ENCODE results near the gene CNIH1. TPM values are rescaled to one million over a fixed set of nuclear protein-coding genes. Genes with fewer than 3 reads are reported as not detected.

The CNIH1 gene
- total RNA-seq, 1 experiment from 2014 or later, result 118 TPM

DNA sequence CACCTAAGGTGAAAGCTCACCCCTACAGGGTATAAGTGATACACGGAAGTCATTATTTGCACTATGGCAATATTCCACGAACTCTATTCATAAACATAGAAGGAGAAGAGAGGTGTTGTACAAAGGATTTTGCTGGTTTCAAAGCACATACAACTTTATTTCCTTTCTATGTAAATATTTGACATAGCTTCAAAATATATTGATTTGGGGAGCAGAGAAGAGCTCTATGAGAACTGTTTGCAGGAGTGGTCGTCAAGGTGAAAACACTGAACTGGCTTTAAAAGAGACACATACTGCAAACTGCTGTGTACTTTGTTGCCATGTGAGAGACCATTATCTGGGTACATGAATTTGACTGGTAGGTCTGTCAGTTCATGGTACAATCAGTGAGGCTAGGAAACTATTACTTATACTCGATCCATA, 16.7 kb downstream of the CNIH1 start:
- DNase-seq, result no peak
- no peak overlapping the region for H3K27ac Mint-ChIP-seq (ENCODE audit: unreplicated experiment)
- peaks cover 8% of the 10 kb centered on the region for H3K4me1 Mint-ChIP-seq (ENCODE audit: low read depth, unreplicated experiment)
- CTCF ChIA-PET, result interaction anchor here (0.6 to 1.1 kb wide), 2 partner anchors 13 to 28 kb away, joined by 3 to 4 read pairs; partner anchors contain the start of gene CDKN3
- no peaks in the 10 kb centered on the region for H3K9me3 Mint-ChIP-seq (ENCODE audit: low read depth, unreplicated experiment)
- H3K27me3 Mint-ChIP-seq (ENCODE audit: unreplicated experiment), result no peaks in the 10 kb centered on the region
- H3K4me3 Mint-ChIP-seq (ENCODE audit: low read depth, unreplicated experiment), result no peak overlapping the region
- BruUV-seq (replicated peaks), result no TSS peak
- peaks cover 13% of the 10 kb centered on the region for H3K36me3 Mint-ChIP-seq (ENCODE audit: insufficient read depth, unreplicated experiment)
- TF ChIP-seq, protein P1, sequence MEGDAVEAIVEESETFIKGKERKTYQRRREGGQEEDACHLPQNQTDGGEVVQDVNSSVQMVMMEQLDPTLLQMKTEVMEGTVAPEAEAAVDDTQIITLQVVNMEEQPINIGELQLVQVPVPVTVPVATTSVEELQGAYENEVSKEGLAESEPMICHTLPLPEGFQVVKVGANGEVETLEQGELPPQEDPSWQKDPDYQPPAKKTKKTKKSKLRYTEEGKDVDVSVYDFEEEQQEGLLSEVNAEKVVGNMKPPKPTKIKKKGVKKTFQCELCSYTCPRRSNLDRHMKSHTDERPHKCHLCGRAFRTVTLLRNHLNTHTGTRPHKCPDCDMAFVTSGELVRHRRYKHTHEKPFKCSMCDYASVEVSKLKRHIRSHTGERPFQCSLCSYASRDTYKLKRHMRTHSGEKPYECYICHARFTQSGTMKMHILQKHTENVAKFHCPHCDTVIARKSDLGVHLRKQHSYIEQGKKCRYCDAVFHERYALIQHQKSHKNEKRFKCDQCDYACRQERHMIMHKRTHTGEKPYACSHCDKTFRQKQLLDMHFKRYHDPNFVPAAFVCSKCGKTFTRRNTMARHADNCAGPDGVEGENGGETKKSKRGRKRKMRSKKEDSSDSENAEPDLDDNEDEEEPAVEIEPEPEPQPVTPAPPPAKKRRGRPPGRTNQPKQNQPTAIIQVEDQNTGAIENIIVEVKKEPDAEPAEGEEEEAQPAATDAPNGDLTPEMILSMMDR (IDR thresholded peaks at IDR 0.05; ENCODE audit: unreplicated experiment), result no peak
- intact Hi-C loops (cut with micrococcal nuclease; ENCODE audit: unreplicated experiment), result no loop called here

DNA sequence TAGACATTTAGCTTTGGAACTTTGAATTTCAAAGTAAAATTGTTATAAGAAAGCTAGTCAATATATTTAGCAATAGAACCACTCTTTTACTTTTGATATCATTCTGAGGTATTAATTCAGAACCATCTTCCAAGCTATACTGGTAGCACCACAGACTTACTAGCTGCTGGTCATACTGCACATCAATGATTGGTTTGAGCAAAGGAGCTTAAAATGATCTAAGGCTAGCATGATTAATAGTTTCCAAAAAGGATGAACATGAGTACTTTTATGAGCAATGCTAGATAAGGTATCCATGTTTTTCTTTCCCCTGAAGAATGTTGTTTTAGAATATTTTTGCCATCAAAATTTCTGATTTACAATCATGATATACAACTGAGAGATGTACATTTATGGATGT, 17.2 kb downstream of the CNIH1 start:
- Mint-ChIP-seq H3K9me3 (ENCODE audit: low read depth, unreplicated experiment) (no peaks in the 10 kb centered on the region), H3K4me3 (ENCODE audit: low read depth, unreplicated experiment) (no peak overlapping the region), H3K27me3 (ENCODE audit: unreplicated experiment) (no peaks in the 10 kb centered on the region), H3K36me3 (ENCODE audit: insufficient read depth, unreplicated experiment) (peaks cover 8% of the 10 kb centered on the region), H3K4me1 (ENCODE audit: low read depth, unreplicated experiment) (peaks cover 8% of the 10 kb centered on the region), H3K27ac (ENCODE audit: unreplicated experiment) (no peak overlapping the region)
- DNase-seq, result no peak
- TF ChIP-seq, protein P1 (IDR thresholded peaks at IDR 0.05; ENCODE audit: unreplicated experiment), result no peak
- no TSS peak for BruUV-seq (replicated peaks)
- CTCF ChIA-PET, result interaction anchor here (0.6 to 1.1 kb wide), 2 partner anchors 14 to 27 kb away, joined by 3 to 4 read pairs; partner anchors contain the start of gene CDKN3
- intact Hi-C loops (cut with micrococcal nuclease; ENCODE audit: unreplicated experiment), result no loop called here

DNA sequence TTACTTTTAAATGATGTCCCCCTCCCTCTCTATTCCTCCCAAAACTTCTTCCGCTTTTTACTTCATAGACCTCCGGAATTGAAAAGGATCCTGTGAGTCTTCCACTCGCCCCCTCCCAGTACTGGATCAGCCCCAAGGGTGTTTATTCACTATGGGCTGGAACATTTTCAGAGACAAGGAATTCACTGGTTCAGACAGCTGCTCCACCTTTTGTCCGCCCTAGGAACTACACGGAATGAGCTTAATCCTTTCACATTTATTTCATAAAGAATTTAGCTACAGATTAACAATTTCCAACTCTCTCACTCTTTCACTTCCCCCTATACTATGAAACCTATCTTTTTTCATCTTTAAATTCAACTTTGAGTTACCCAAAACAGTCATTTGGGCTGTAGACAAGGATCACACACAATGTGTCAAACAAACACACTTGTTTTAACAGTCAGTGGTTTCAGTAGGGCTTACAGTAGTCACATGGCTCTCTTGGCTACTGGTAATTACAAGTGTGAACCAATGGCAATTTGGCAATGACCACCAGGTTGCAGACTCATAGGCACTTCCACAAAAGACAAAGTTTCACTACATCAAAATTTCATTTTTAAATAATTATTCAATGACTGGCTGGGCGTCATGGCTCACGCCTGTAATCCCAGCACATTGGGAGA, 20.6 kb downstream of the CNIH1 start:
- Mint-ChIP-seq H3K4me3 (ENCODE audit: low read depth, unreplicated experiment) (no peak overlapping the region), H3K9me3 (ENCODE audit: low read depth, unreplicated experiment) (no peaks in the 10 kb centered on the region), H3K27me3 (ENCODE audit: unreplicated experiment) (no peaks in the 10 kb centered on the region), H3K27ac (ENCODE audit: unreplicated experiment) (no peak overlapping the region), H3K4me1 (ENCODE audit: low read depth, unreplicated experiment) (peaks cover 8% of the 10 kb centered on the region), H3K36me3 (ENCODE audit: insufficient read depth, unreplicated experiment) (peaks cover 8% of the 10 kb centered on the region)
- intact Hi-C loops (cut with micrococcal nuclease; ENCODE audit: unreplicated experiment), result loop anchor here (1.0 kb wide), 1 partner anchor 53 kb away; no protein-coding TSS in a partner anchor
- BruUV-seq (replicated peaks), result no TSS peak
- CTCF ChIA-PET, result interaction anchor here (0.6 to 1.3 kb wide), 5 partner anchors 9 to 89 kb away, joined by 3 to 35 read pairs (median 4); partner anchors contain the start of genes CDKN3 and CGRRF1
- peak; percentile 48 for DNase-seq
- TF ChIP-seq, protein P1 (IDR thresholded peaks at IDR 0.05; ENCODE audit: unreplicated experiment), result peak; percentile 44

DNA sequence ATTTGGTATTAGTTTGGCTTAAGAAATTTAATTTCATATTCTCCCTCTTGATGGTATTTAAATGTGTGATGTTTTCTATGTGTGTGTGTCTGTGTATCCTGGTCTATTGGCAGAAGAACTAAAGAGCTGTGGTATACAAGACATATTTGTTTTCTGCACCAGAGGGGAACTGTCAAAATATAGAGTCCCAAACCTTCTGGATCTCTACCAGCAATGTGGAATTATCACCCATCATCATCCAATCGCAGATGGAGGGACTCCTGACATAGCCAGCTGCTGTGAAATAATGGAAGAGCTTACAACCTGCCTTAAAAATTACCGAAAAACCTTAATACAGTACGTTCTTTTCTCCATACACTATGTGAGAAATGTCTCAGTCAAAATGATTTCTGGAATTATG, 29.8 kb downstream of the CNIH1 start:
- Mint-ChIP-seq H3K36me3 (ENCODE audit: insufficient read depth, unreplicated experiment) (peaks cover 13% of the 10 kb centered on the region), H3K4me1 (ENCODE audit: low read depth, unreplicated experiment) (no peaks in the 10 kb centered on the region), H3K9me3 (ENCODE audit: low read depth, unreplicated experiment) (no peaks in the 10 kb centered on the region), H3K27ac (ENCODE audit: unreplicated experiment) (no peak overlapping the region), H3K4me3 (ENCODE audit: low read depth, unreplicated experiment) (no peak overlapping the region), H3K27me3 (ENCODE audit: unreplicated experiment) (no peaks in the 10 kb centered on the region)
- intact Hi-C loops (cut with micrococcal nuclease; ENCODE audit: unreplicated experiment), result no loop called here
- TF ChIP-seq, protein P1 (IDR thresholded peaks at IDR 0.05; ENCODE audit: unreplicated experiment), result no peak
- CTCF ChIA-PET, result interaction anchor here (0.9 kb wide), 1 partner anchor 9 kb away, joined by 3 read pairs; no protein-coding TSS in a partner anchor
- no TSS peak for BruUV-seq (replicated peaks)
- no peak for DNase-seq

Measured in Calu3 (cell line).